ENCODE data around the gene ANKRD60.

The ANKRD60 gene

GRCh38 chr20:58198384-58198783, 30.1 kb downstream of the ANKRD60 start:
- Histone ChIP-seq H3K36me3 (no peaks in the 10 kb centered on the region), H3K4me1 (ENCODE audit: control insufficient read depth in 1 of 2, insufficient read depth in 1 of 2, low read depth in 1 of 2, low read length in 1 of 2) (no peaks in the 10 kb centered on the region), H3K27me3 (peaks cover 4% of the 10 kb centered on the region), H3K9me3 (no peaks in the 10 kb centered on the region), H3K4me3 (ENCODE audit: low read depth in 1 of 2, low read length in 1 of 2) (no peak overlapping the region), H3K27ac (no peak overlapping the region)
- no peak for TF ChIP-seq CTCF (IDR thresholded peaks at IDR 0.05)

- H3K4me1 ChIP-seq (ENCODE audit: control insufficient read depth in 1 of 2, insufficient read depth in 1 of 2, low read depth in 1 of 2, low read length in 1 of 2) = no peaks in the 10 kb centered on the region
- no peaks in the 10 kb centered on the region for H3K9me3 ChIP-seq
- H3K4me3 ChIP-seq (ENCODE audit: low read depth in 1 of 2, low read length in 1 of 2) = no peak overlapping the region
- TF ChIP-seq CTCF (IDR thresholded peaks at IDR 0.05) = no peak
- no peaks in the 10 kb centered on the region for H3K27me3 ChIP-seq
- H3K27ac ChIP-seq = no peak overlapping the region
- no peaks in the 10 kb centered on the region for H3K36me3 ChIP-seq
These were observed 31.3 kb downstream of the ANKRD60 start for GRCh38 chr20:58197185-58197469.

GRCh38 chr20:58196402-58197184, 31.9 kb downstream of the ANKRD60 start:
- no peaks in the 10 kb centered on the region for H3K36me3 ChIP-seq
- H3K27me3 ChIP-seq = no peaks in the 10 kb centered on the region
- no peak overlapping the region for H3K27ac ChIP-seq
- no peaks in the 10 kb centered on the region for H3K9me3 ChIP-seq
- no peaks in the 10 kb centered on the region for H3K4me1 ChIP-seq (ENCODE audit: control insufficient read depth in 1 of 2, insufficient read depth in 1 of 2, low read depth in 1 of 2, low read length in 1 of 2)
- no peak overlapping the region for H3K4me3 ChIP-seq (ENCODE audit: low read depth in 1 of 2, low read length in 1 of 2)
- TF ChIP-seq CTCF (IDR thresholded peaks at IDR 0.05) = no peak

- no peak overlapping the region for H3K4me3 ChIP-seq (ENCODE audit: low read depth in 1 of 2, low read length in 1 of 2)
- H3K27me3 ChIP-seq = no peaks in the 10 kb centered on the region
- no peak for TF ChIP-seq CTCF (IDR thresholded peaks at IDR 0.05)
- no peaks in the 10 kb centered on the region for H3K9me3 ChIP-seq
- H3K36me3 ChIP-seq = no peaks in the 10 kb centered on the region
- no peaks in the 10 kb centered on the region for H3K4me1 ChIP-seq (ENCODE audit: control insufficient read depth in 1 of 2, insufficient read depth in 1 of 2, low read depth in 1 of 2, low read length in 1 of 2)
- H3K27ac ChIP-seq = no peak overlapping the region
These were observed 33.4 kb downstream of the ANKRD60 start for GRCh38 chr20:58195047-58195446.

- H3K9me3 ChIP-seq = no peaks in the 10 kb centered on the region
- no peaks in the 10 kb centered on the region for H3K4me1 ChIP-seq (ENCODE audit: control insufficient read depth in 1 of 2, insufficient read depth in 1 of 2, low read depth in 1 of 2, low read length in 1 of 2)
- H3K27me3 ChIP-seq = no peaks in the 10 kb centered on the region
- no peaks in the 10 kb centered on the region for H3K36me3 ChIP-seq
- no peak overlapping the region for H3K4me3 ChIP-seq (ENCODE audit: low read depth in 1 of 2, low read length in 1 of 2)
- TF ChIP-seq CTCF (IDR thresholded peaks at IDR 0.05) = no peak
- H3K27ac ChIP-seq = no peak overlapping the region
These were observed 34.2 kb downstream of the ANKRD60 start for GRCh38 chr20:58194175-58194791.

All from neutrophil (primary cell).